NCI-H1105 (cell line): ENCODE results near the gene NSMCE1.
"Not testable (repeated sequence)": the region's sequence is repeated elsewhere in the genome, so short reads cannot be mapped to it uniquely, and the experiment has no call there.

Experiments
- DNase-seq: peaks from one replicate; lab custom pipeline; 2025; lab: John Stamatoyannopoulos, UW

The NSMCE1 gene

GRCh38 chr16:27216297-27216885 is 52.2 kb downstream of the NSMCE1 start:
- no peak for DNase-seq

- no peak for DNase-seq
These were observed 52.9 kb downstream of the NSMCE1 start for GRCh38 chr16:27215660-27216059.

GRCh38 chr16:27214084-27214961 is 54.2 kb downstream of the NSMCE1 start:
- no peak for DNase-seq

- DNase-seq = no peak
These were observed 57.5 kb downstream of the NSMCE1 start for GRCh38 chr16:27211026-27211425.

- no peak for DNase-seq
These were observed 58.4 kb downstream of the NSMCE1 start for GRCh38 chr16:27210174-27210573.

- DNase-seq = no peak
These were observed 59.0 kb downstream of the NSMCE1 start for GRCh38 chr16:27209591-27209990.

- no peak for DNase-seq
These were observed 59.8 kb downstream of the NSMCE1 start for GRCh38 chr16:27208796-27209195.

- no peak for DNase-seq
These were observed 60.4 kb downstream of the NSMCE1 start for GRCh38 chr16:27208081-27208680.

- not testable (repeated sequence) for DNase-seq
These were observed 61.5 kb downstream of the NSMCE1 start for GRCh38 chr16:27207121-27207520.

- DNase-seq = no peak
These were observed 63.0 kb downstream of the NSMCE1 start for GRCh38 chr16:27205423-27206065.

- no peak for DNase-seq
These were observed 64.2 kb downstream of the NSMCE1 start for GRCh38 chr16:27204312-27204915.

GRCh38 chr16:27203507-27204311 is 64.9 kb downstream of the NSMCE1 start, which contains the start of gene KDM8:
Gene KDM8, plus strand, starts transcription at chr16:27203526. Its CDS starts 6,598 bp downstream, at chr16:27210124.
- peak; percentile 98 for DNase-seq

GRCh38 chr16:27202923-27203506 is 65.6 kb downstream of the NSMCE1 start:
- DNase-seq = peak; percentile 79

- DNase-seq = not testable (repeated sequence)
These were observed 67.7 kb downstream of the NSMCE1 start for GRCh38 chr16:27200914-27201313.

GRCh38 chr16:27199736-27200135 is 68.8 kb downstream of the NSMCE1 start:
- no peak for DNase-seq

GRCh38 chr16:27199235-27199586 is 69.4 kb downstream of the NSMCE1 start:
- DNase-seq = no peak

- DNase-seq = no peak
These were observed 69.9 kb downstream of the NSMCE1 start for GRCh38 chr16:27198451-27199234.

- DNase-seq = no peak
These were observed 71.6 kb downstream of the NSMCE1 start for GRCh38 chr16:27197004-27197403.

- no peak for DNase-seq
These were observed 72.5 kb downstream of the NSMCE1 start for GRCh38 chr16:27195941-27196595.
